GM18951 (cell line): ENCODE data around the gene CNNM1.

ENCODE experiments used
- POLR2A ChIP-seq: IDR thresholded peaks from 4 replicates; pipeline ENCODE4 v1.6.1; 2011; ENCODE audit warnings: mild to moderate bottlenecking; ENCODE audit not compliant: insufficient read length, insufficient read depth; ENCODE audit errors: extremely low read depth
- in situ Hi-C: fragments of 300-500 bp; cut with MboI; formaldehyde crosslinking; loops from one replicate; pipeline ENCODE4 v1.12.0; 2022; ENCODE audit warnings: low sequenced_read_pairs, mixed read lengths, inconsistent platforms; ENCODE audit not compliant: unreplicated experiment

CNNM1 gene

DNA sequence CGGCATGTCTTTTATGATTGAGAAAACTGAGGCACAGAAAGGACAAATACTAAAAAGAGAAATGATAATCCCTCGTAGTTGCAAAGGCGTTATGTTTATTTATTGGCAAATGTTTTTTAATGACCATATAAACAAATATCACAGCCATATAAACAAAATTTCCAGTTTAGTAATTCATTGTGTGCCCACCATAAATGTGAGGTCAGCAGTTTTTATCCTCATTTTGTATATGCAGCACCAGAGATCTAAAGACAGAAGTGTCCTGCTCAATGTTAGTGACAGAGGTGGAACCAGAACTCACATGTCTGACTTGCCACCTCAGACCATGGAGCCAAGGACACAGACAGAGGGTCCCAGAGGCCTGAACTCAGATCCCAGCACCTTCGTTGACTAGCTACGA is 14.1 kb downstream of the CNNM1 start:
- no peak for TF ChIP-seq POLR2A
- in situ Hi-C loops, result no loop called here

DNA sequence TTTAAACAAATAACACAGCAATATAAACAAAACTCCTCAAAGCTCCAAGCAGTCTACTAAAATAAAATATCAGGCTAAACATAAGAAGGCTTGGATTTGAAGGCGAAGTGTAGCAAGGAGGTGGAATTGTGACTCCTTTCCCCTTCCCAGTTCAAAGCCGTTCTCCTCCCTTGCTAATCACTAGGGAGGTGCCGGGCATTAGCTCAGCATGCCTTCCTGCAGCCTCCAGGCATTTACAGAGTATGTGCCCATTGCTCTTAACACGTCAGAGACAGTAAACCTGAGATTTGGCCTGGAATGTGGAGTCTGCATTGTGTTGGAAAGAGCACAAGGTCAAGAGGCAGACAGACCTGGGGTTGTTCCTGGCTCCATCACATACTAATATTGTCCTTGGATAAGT is 15.6 kb downstream of the CNNM1 start:
- in situ Hi-C loops, result no loop called here
- TF ChIP-seq POLR2A, result no peak

DNA sequence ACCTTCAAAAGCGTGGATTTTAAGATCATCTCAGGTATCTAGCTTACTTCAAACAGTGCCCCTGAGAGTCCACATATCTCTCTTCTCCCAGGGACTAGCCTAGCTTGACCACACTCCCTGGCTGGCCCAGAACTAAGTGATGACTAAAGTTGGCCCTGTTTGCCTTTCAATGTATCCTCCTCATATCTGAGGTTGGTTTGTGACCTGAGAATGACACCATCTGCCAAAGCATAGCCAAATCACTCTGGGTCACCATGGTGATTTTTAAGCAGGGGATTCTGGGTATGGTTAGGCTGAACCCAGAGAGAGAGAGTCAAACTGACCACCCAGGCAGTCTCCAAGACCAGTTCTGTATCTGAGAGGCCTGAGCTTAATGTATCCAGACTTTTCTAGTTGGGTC is 16.2 kb downstream of the CNNM1 start:
- in situ Hi-C loops, result no loop called here
- TF ChIP-seq POLR2A, result no peak

DNA sequence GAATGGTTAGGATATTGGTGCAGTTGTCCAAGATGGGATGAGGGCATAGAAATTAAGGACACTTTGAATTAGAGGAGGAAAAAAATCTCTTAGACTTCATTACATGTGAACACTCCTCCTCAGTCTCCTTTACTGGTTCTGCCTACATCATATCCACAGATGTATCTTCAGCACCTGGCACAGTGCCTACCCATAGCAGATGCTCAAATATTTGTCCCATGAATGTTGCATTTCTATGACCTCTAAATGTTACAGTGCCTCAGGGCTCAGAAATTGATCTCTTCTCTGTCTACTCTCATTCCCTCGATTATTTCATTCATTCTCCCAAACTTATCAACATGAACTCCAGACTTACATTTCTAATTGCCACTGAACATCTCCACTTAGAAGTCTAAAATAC is 17.1 kb downstream of the CNNM1 start:
- in situ Hi-C loops, result no loop called here
- TF ChIP-seq POLR2A, result no peak

DNA sequence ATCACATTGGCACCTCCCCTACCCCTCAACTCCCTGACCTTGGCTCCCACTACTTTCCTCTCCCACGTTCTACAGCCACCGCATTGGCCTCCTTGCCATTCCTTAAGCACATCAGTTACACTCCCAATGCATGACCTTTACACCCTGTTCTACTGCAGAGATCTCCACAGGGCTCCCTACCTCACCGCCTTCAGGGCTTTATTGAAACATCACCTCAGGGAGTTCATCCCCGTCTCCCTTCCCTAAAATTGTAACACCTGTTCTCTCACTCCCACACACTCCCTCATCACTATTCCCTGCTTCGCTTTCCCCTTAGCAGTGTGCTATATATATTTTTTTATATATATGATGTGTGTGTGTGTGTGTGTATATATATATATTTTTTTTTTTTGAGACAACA is 18.5 kb downstream of the CNNM1 start:
- in situ Hi-C loops, result no loop called here
- no peak for TF ChIP-seq POLR2A

DNA sequence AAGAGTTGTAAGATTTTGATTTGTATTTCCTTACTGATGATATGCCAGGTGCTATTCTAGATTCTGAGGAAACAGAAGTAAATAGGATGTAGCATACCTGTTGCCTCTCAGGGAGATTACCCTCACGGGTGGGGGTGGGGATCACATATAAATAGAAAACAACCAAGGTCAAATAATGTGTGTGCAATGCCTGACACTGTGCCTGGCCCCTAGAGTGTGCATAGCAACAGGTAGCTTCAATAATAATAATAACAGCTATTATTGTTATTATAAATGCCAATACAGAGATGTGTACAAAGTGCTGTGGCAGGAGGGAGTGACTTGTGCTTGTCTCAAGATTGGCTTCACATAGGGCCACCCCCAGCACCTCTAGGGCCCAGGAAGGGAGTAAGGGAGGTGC is 24.0 kb downstream of the CNNM1 start:
- in situ Hi-C loops, result no loop called here
- TF ChIP-seq POLR2A, result no peak

DNA sequence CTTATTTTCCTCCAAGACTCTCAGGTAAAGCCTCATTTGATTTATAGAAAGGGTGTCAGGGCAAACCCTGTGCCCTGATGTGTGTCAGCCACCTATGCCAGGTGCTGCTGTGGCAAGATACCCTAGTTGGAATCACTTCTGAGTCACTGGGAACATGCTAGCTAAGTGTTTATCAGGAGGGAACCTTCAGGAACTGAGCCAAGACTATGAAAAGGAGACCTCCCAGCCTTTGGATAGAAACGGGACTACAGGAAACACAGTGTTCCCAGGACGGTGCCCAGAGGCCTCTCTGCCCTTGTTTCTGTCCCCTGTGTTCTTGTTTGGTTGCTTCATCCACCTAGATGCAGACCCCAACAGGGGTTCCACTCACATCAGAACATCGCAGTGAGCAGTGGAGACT is 28.5 kb downstream of the CNNM1 start:
- TF ChIP-seq POLR2A, result no peak
- in situ Hi-C loops, result no loop called here

DNA sequence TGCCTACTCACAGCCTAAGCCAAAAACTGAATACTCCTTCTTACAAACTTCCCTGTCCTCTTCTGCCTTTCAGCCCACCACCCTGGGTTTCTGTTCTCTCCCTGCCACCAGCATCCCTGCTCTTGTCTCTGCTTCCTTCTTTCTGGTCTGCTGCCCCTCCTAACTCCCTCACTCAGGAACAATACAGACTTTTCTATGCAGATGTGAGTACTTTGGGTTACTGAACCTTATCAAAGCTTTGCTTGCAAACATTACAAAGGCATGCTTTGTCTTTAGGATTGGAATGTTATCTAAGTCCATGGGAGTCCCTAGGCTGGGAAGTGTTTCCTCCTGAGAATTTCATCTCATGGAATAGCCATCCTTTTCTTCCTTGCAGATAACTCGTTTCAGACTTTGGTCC is 28.9 kb downstream of the CNNM1 start:
- in situ Hi-C loops, result no loop called here
- TF ChIP-seq POLR2A, result no peak

DNA sequence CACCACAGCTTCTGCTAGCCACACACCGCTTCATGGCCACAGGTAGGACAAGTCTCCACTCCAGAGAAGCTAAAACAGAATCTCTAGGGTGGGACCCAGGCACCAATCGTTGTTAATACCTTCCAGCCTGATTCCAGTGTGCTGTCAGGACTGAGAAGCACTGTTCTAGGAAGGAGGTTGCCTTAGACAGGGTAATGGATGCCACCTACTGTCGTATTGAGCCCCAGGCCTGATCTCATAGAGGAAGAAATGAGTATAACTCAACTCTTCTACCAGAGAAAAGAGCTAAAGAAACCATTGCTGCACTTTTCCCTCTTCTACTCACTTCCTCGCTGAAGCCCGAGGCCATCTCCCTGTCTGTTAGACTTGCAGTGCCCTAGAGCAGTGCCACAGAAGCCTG is 31.8 kb downstream of the CNNM1 start:
- TF ChIP-seq POLR2A, result no peak
- in situ Hi-C loops, result no loop called here

DNA sequence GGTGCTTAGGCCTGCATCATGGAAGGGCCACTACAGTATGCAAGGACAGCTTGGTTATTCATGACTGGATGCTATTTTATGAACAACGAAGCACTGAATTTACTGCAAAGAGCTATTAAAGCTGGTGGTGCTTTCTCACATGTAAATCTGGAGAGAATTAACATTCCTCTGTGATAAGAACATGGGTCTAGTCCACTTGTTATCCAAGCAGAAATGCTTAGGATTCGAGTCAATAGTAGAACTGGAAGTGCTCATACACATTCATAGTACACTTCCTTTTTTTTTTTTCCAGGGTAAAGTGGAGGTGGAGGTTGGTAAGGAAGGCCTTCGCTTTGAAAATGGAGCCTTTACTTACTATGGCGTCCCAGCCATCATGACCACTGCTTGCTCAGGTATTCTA is 35.0 kb downstream of the CNNM1 start:
- TF ChIP-seq POLR2A, result no peak
- in situ Hi-C loops, result no loop called here

DNA sequence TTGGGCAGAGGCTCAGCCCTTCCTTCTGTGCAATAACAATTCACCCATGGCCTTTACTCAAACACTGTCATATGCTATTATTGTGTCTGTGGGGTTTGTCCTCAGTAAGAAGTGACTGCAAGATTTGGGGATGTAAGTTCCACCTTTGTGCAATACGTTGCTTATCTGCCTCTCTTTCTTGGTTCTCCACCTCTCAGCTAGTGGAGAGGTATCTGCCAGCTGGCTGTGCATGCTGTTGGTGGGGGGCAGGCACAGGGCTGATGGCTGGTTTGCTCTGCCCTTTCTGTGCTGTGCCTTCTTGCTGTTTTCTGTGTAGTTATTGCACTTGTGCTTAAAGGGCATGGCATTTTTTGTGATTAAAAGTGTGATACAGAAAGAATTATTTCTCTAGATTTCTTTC is 36.2 kb downstream of the CNNM1 start:
- in situ Hi-C loops, result no loop called here

DNA sequence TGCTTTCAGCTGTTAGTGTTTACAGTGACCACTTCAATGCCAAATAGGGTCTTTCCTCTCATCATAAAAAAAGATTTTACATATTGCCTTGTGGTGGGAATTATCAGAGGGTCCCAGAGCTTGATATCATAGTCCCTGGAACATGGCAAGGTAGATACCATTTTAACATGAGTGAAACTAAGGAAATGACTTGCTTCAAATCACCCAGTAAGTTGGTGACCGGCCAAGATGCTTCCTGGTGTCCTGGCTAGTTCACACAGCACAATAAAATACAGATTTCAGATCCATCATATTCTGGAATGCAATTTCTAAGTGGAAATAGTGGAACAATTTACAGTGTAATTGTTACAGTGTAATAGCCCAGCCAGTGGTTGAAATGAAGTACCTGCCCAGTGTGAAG is 36.6 kb downstream of the CNNM1 start:
- no peak for TF ChIP-seq POLR2A
- in situ Hi-C loops, result no loop called here

More for the DNA sequence above, 36.2 kb downstream of the CNNM1 start:
- no peak for TF ChIP-seq POLR2A

DNA sequence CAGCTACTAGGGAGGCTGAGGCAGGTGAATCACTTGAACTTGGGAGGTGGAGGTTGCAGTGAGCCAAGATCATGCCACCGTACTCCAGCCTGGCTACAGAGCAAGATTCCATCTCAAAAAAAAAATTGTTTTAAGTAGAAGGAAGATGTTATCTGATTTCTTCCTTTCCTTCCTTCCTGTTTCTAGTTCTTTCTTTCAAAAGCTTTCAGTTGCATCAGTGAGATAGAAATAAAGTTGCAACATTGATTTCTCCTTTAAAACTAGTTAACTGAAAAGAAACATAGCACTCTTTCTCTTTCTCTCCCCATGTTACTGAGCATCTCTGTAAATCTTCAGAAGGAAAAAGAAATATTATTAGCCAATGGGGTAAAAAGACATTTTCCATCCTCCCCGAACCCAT is 37.5 kb downstream of the CNNM1 start:
- no peak for TF ChIP-seq POLR2A

DNA sequence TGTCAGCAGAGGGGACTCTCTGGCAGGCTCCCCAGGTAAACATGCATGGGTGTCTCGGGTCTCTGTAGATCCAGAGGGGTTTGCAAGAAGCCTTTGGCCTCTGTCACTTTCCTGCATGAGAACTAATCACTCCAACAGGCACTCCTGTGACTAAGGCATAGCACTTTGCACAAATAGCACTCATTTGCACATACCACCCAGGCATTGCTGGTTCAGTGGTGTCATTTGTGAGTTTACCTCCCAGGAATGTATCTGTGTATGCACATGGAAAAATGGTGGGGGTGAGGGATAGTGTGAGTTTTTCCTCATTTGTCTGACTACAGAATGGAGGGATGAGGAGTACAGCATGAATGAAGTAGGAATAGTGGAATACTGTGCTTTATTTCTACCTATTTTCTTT is 39.5 kb downstream of the CNNM1 start:
- in situ Hi-C loops, result no loop called here
- TF ChIP-seq POLR2A, result no peak

More for the DNA sequence above, 37.5 kb downstream of the CNNM1 start:
- in situ Hi-C loops, result no loop called here

DNA sequence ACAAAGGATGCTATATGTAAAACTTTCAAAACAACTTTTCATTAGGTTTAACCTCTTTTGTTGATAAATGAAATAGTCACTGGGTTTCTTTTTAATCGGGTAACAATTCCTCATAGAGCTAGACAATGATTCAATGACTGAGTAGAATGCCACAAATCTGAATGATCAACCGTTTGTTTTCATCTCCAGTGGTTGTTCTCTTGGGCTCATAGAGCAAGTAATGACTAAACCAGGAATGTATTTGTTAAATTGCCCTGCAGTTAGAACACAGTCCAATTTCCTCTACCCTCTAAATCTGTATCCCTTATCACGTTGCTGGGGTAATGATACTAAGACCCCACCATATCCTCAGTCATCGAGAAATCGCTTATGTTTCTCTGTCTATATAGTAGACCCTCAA is 40.0 kb downstream of the CNNM1 start:
- no peak for TF ChIP-seq POLR2A
- in situ Hi-C loops, result no loop called here
